ENCODE data around the gene MOSPD3. TPM values are rescaled to one million over a fixed set of nuclear protein-coding genes. Genes with fewer than 3 reads are reported as not detected.

Gene MOSPD3
- total and polyA plus RNA-seq, 2 of the 8 experiments (the other 6 are each of a cell fraction or from before 2014, with no cell fraction given), result 20.7 to 21.4 TPM

DNA sequence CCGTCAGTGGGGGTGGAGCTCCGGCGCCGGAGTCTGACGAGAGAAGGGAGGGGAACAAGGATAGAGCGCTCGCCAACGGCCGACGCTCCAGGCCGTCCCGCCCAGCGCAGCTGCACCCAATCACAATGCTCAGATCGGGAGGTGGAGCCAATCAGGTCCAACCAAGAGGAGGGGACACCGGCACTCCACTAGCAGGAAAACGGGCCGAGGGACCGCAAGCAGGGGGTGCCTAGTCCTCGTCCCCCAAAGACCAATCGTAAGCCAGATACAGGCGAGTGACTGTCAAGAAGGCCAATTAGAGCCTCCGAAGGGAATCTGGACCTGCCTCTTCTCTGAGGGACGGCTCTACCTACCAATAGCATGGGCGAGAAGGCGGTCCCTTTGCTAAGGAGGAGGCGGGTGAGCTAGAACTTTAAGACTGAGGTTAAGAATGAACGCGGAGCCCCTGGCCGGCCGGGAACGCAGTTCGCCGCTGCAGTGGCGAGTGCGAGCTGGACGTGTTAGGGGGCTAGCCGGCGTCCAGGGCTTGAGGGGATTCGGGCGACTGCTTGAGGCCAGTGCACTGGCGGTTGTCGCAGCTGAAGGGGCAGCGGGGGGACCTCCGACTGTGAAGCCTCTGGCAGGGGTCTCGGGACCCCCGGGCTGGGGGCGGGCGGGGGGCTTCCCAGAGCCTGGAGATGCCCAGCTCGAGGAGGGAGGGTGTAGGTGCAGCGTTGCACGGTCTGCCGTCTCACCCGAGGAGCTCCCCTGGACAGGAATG is 25.9 kb upstream of the MOSPD3 start, which contains the start of gene FBXO24 (continued):
- TF ChIP-seq, protein P1, sequence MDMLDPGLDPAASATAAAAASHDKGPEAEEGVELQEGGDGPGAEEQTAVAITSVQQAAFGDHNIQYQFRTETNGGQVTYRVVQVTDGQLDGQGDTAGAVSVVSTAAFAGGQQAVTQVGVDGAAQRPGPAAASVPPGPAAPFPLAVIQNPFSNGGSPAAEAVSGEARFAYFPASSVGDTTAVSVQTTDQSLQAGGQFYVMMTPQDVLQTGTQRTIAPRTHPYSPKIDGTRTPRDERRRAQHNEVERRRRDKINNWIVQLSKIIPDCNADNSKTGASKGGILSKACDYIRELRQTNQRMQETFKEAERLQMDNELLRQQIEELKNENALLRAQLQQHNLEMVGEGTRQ (IDR thresholded peaks at IDR 0.05; ENCODE audit: low read length), result no peak
- TF ChIP-seq NANOG (IDR thresholded peaks at IDR 0.05; ENCODE audit: insufficient read depth, low read depth, low read length, poor library complexity, severe bottlenecking) (peak; percentile 10), ASH2L (IDR thresholded peaks at IDR 0.05; ENCODE audit: low read length) (no peak), RXRA (IDR thresholded peaks at IDR 0.05; ENCODE audit: insufficient read depth, low read depth, low read length) (no peak), BCL11A (IDR thresholded peaks at IDR 0.05; ENCODE audit: low read depth in 2 of 2, low read length in 2 of 2) (no peak), NRF1 (IDR thresholded peaks at IDR 0.05; ENCODE audit: low read depth, low read length) (0 out of 2 replicates have a peak, but pooled peaks have one; percentile 12), PHF8 (conservative IDR thresholded peaks at IDR 0.05; ENCODE audit: low read depth, low read length) (no peak; the same call in 1 of the 2 replicates), SIN3A (conservative IDR thresholded peaks at IDR 0.05 in 1 of 2, IDR thresholded peaks at IDR 0.05 in 1 of 2; ENCODE audit: low read depth in 1 of 2, low read length in 2 of 2) (peak in 1 of 2 experiments; percentile 65; a peak in 1 of 4 replicates), SUZ12 (IDR thresholded peaks at IDR 0.05; ENCODE audit: low read length) (no peak), CREB1 (IDR thresholded peaks at IDR 0.05) (no peak; the same call in 1 of the 2 replicates), SP1 (IDR thresholded peaks at IDR 0.05; ENCODE audit: low read depth, low read length) (peak; percentile 100), EGR1 (IDR thresholded peaks at IDR 0.05; ENCODE audit: borderline replicate concordance, low read depth, low read length) (no peak)
- TF ChIP-seq, protein P2, sequence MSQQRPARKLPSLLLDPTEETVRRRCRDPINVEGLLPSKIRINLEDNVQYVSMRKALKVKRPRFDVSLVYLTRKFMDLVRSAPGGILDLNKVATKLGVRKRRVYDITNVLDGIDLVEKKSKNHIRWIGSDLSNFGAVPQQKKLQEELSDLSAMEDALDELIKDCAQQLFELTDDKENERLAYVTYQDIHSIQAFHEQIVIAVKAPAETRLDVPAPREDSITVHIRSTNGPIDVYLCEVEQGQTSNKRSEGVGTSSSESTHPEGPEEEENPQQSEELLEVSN (IDR thresholded peaks at IDR 0.05), result no peak
